ENCODE measurements around the gene IMPA2.
"Not testable (repeated sequence)": the region's sequence is repeated elsewhere in the genome, so short reads cannot be mapped to it uniquely, and the experiment has no call there.

DNA sequence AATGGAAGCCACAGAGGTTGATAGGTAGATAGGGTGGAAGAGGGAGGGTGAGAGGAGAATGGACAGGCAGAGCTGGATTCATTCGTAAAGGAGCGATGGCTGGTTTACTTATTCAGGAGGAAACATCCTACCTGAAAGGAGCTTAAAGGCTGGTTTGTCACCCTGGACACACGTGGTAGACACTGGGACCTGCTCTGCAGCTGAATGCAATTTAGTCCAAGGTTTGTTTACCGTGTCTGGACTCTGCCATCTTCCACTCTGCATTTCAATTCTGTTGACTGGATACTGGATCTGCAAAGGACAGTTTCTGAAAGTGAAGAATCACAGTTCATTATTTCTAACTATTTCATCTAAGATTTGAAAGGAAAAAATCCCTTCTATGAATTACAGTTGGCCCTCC is 96.7 kb downstream of the IMPA2 start:
- TF ChIP-seq, protein P1, sequence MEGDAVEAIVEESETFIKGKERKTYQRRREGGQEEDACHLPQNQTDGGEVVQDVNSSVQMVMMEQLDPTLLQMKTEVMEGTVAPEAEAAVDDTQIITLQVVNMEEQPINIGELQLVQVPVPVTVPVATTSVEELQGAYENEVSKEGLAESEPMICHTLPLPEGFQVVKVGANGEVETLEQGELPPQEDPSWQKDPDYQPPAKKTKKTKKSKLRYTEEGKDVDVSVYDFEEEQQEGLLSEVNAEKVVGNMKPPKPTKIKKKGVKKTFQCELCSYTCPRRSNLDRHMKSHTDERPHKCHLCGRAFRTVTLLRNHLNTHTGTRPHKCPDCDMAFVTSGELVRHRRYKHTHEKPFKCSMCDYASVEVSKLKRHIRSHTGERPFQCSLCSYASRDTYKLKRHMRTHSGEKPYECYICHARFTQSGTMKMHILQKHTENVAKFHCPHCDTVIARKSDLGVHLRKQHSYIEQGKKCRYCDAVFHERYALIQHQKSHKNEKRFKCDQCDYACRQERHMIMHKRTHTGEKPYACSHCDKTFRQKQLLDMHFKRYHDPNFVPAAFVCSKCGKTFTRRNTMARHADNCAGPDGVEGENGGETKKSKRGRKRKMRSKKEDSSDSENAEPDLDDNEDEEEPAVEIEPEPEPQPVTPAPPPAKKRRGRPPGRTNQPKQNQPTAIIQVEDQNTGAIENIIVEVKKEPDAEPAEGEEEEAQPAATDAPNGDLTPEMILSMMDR (IDR thresholded peaks at IDR 0.05), result not testable (repeated sequence)
- TF ChIP-seq POLR2A, EP300 (IDR thresholded peaks at IDR 0.05): not testable (repeated sequence)

All from gastroesophageal sphincter (tissue), 3 donors.